Measurements from ENCODE around the gene UNC80. TPM values are rescaled to one million over a fixed set of nuclear protein-coding genes. Genes with fewer than 3 reads are reported as not detected.
A peak's percentile ranks its signal among the peaks of the same experiment; 100 is the strongest.

UNC80 gene
- total RNA-seq, 3 donors from 2014 or later (not counting 1 experiment from before 2014, with no cell fraction given): not detected

DNA sequence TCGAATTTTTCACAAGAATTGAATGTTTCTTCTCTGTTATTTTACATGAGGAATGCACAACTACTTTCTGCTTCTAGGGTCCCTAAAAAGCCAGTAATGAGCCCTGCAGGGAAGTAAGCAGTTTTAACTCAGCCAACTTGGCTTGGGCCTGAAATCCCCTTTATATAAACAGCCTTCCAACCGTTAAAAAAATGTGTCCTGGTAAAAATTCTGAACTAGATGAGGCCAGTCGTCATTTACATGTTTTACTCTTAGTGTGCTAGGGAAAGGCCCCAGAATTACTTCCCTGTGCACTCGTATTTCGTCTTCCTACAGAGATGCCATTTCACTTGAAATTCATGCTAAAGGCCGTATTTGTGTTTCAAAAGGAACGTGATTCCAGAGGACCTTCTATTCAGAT lies 188.4 kb downstream of the UNC80 start:
- Histone ChIP-seq H3K4me1 (ENCODE audit: control insufficient read depth, insufficient read depth, low read length) (no peaks in the 10 kb centered on the region), H3K27ac (ENCODE audit: low read length) (no peak overlapping the region), H3K36me3 (ENCODE audit: control insufficient read depth, insufficient read depth, low read length) (no peaks in the 10 kb centered on the region), H3K4me3 (ENCODE audit: low read length) (no peak overlapping the region), H3K27me3 (ENCODE audit: control insufficient read depth, insufficient read depth, low read length) (no peaks in the 10 kb centered on the region), H3K9me3 (ENCODE audit: control insufficient read depth, insufficient read depth, low read length) (no peaks in the 10 kb centered on the region)
- no peaks in the 10 kb centered on the region for H3K9me3 Mint-ChIP-seq
- intact Hi-C loops (cut with micrococcal nuclease): no loop called here
- no peak overlapping the region for H3K27ac Mint-ChIP-seq
- H3K36me3 Mint-ChIP-seq: no peaks in the 10 kb centered on the region
- no peak overlapping the region for H3K4me3 Mint-ChIP-seq
- no peaks in the 10 kb centered on the region for H3K27me3 Mint-ChIP-seq (ENCODE audit: low read depth in 2 of 2)
- DNase-seq (no peak), ATAC-seq (no peak)
- no peaks in the 10 kb centered on the region for H3K4me1 Mint-ChIP-seq
- TF ChIP-seq CTCF (IDR thresholded peaks at IDR 0.05): no peak
- WGBS (ENCODE audit: insufficient coverage): 91% methylated on average over 7 of the region's 7 CpGs

GRCh38 chr2:209960676-209961630 lies 189.3 kb downstream of the UNC80 start:
- DNase-seq (peak in 1 of 2 donors; percentile 56), ATAC-seq (peak; percentile 46 to 73 (median 63))
- Histone ChIP-seq H3K27me3 (ENCODE audit: control insufficient read depth, insufficient read depth, low read length) (no peaks in the 10 kb centered on the region), H3K4me1 (ENCODE audit: control insufficient read depth, insufficient read depth, low read length) (no peaks in the 10 kb centered on the region), H3K36me3 (ENCODE audit: control insufficient read depth, insufficient read depth, low read length) (no peaks in the 10 kb centered on the region), H3K4me3 (ENCODE audit: low read length) (no peak overlapping the region), H3K27ac (ENCODE audit: low read length) (no peak overlapping the region), H3K9me3 (ENCODE audit: control insufficient read depth, insufficient read depth, low read length) (no peaks in the 10 kb centered on the region)
- TF ChIP-seq CTCF (IDR thresholded peaks at IDR 0.05): peak; percentile 71
- intact Hi-C loops (cut with micrococcal nuclease): no loop called here
- 0% methylated on average over 1 of the region's 4 CpGs for WGBS (ENCODE audit: insufficient coverage)
- Mint-ChIP-seq H3K9me3 (no peaks in the 10 kb centered on the region), H3K36me3 (no peaks in the 10 kb centered on the region), H3K4me3 (no peak overlapping the region), H3K27me3 (ENCODE audit: low read depth in 2 of 2) (no peaks in the 10 kb centered on the region), H3K27ac (no peak overlapping the region), H3K4me1 (no peaks in the 10 kb centered on the region)

DNA sequence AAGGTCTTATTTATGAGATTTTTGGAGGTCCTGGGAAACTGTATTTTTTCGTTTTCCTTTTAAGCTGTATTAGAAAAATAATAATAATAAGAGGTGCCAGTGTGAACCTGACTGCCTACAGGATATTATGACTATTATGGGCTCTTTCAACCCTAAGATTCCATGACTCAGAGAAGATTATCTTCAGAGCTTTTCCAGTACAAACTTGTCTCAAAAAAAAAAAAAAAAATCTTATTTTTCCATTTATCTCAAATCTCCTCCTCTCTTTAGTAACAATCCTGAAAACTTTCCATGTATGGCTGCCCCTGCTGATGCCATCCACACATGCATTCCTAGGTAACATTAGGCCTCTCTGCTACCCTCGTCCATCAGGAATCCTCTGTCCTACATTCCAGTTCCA lies 194.1 kb downstream of the UNC80 start:
- Histone ChIP-seq H3K9me3 (ENCODE audit: control insufficient read depth, insufficient read depth, low read length) (no peaks in the 10 kb centered on the region), H3K27me3 (ENCODE audit: control insufficient read depth, insufficient read depth, low read length) (no peaks in the 10 kb centered on the region), H3K36me3 (ENCODE audit: control insufficient read depth, insufficient read depth, low read length) (no peaks in the 10 kb centered on the region), H3K4me1 (ENCODE audit: control insufficient read depth, insufficient read depth, low read length) (no peaks in the 10 kb centered on the region), H3K27ac (ENCODE audit: low read length) (no peak overlapping the region), H3K4me3 (ENCODE audit: low read length) (no peak overlapping the region)
- H3K4me3 Mint-ChIP-seq: no peak overlapping the region
- no peaks in the 10 kb centered on the region for H3K36me3 Mint-ChIP-seq
- no peak for TF ChIP-seq CTCF (IDR thresholded peaks at IDR 0.05)
- peaks cover 0 to 8% of the 10 kb centered on the region in 2 donors for H3K27me3 Mint-ChIP-seq (ENCODE audit: low read depth in 2 of 2)
- H3K4me1 Mint-ChIP-seq: no peaks in the 10 kb centered on the region
- DNase-seq (no peak), ATAC-seq (no peak)
- no peaks in the 10 kb centered on the region for H3K9me3 Mint-ChIP-seq
- 100% methylated on average over 1 of the region's 2 CpGs for WGBS (ENCODE audit: insufficient coverage)
- intact Hi-C loops (cut with micrococcal nuclease): no loop called here
- H3K27ac Mint-ChIP-seq: no peak overlapping the region

All from natural killer cell (primary cell).